Occipital lobe (tissue), 2 donors: ENCODE measurements around the gene NFKBIB. TPM values are rescaled to one million over a fixed set of nuclear protein-coding genes. Genes with fewer than 3 reads are reported as not detected.

Experiments
- DNase-seq: peaks from one replicate; lab custom pipeline; 2025; lab: John Stamatoyannopoulos, UW
- total RNA-seq: library from RNA; depleted of rRNA; stranded (reverse); fragments of >200 nt; gene quantifications from one replicate; pipeline ENCODE4 v1.2.3, GENCODE V29; 2014

The NFKBIB gene
- total RNA-seq, 1 donor from 2014 or later: 4.1 TPM

DNA sequence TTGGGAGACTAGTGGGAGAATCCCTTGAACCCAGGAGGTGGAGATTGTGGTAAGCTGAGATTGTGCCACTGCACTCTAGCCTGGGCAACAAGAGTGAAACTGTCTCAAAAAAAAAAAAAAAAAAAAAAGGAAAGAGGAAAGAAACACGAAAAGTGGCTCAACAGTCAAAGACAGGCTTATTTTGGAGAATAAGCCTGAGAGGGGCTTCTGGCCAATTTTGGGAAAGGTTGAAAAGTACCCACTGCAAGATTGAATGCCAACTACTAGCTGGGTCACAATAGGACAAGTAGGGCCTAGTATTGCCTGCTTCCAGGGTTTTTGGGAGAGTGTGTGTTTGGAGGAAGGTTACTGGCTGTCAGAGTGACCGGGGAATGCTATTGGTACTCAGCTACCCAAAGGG, 58.5 kb downstream of the NFKBIB start:
- DNase-seq: no peak

Other genes starting within 250 kb of the NFKBIB start
- gene CAPN12, start 155.5 kb upstream of the NFKBIB start, total RNA-seq: not detected
- 1.1 TPM for gene LGALS7, start 126.5 kb upstream of the NFKBIB start, total RNA-seq
- not detected for gene LGALS7B, start 110.8 kb upstream of the NFKBIB start, total RNA-seq
- 1.4 TPM for gene LGALS4, start 87.0 kb upstream of the NFKBIB start, total RNA-seq
- gene ECH1, start 68.2 kb upstream of the NFKBIB start, total RNA-seq: 12.9 TPM
- 350 TPM for gene HNRNPL, start 50.0 kb upstream of the NFKBIB start, total RNA-seq
- gene RINL, start 21.7 kb upstream of the NFKBIB start, total RNA-seq: 2.5 TPM
- 57.2 TPM for gene SIRT2, start 351 bp upstream of the NFKBIB start, total RNA-seq
- 1.1 TPM for gene CCER2, start 12.2 kb downstream of the NFKBIB start, total RNA-seq
- gene SARS2, start 30.8 kb downstream of the NFKBIB start, total RNA-seq: 5.0 TPM
- gene MRPS12, start 31.0 kb downstream of the NFKBIB start, total RNA-seq: 13.1 TPM
- 3.6 TPM for gene FBXO17, start 75.8 kb downstream of the NFKBIB start, total RNA-seq
- 5.6 TPM for gene FBXO27, start 132.6 kb downstream of the NFKBIB start, total RNA-seq
- not detected for gene ACP7, start 184.4 kb downstream of the NFKBIB start, total RNA-seq
- 1.9 TPM for gene PAK4, start 225.8 kb downstream of the NFKBIB start, total RNA-seq